A673 (cell line): ENCODE results near the gene SATB1. TPM values are rescaled to one million over a fixed set of nuclear protein-coding genes. Genes with fewer than 3 reads are reported as not detected.

Source experiments
- BruUV-seq: library from RNA; stranded (reverse); fragments of 400-500 nt; replicated peaks from 2 replicates; lab custom pipeline; 2021; lab: Mats Ljungman, UMichigan
- CTCF ChIA-PET: fragments of 300-600 bp; sonication (Branson Sonifier 250); formaldehyde crosslinking; loops from one replicate; lab custom pipeline; 2022; ENCODE audit warnings: antibody characterized with exemption; lab: Charles Lee
- POLR2A ChIA-PET: fragments of 300-600 bp; sonication (Branson Sonifier 250); formaldehyde crosslinking; loops from one replicate; lab custom pipeline; 2022; ENCODE audit warnings: antibody characterized with exemption; ENCODE audit not compliant: low non-redundant PET; lab: Charles Lee
- DNase-seq: peaks from one replicate; pipeline ENCODE4 v3.0.0-alpha.2; 2015; ENCODE audit warnings: low spot score
- H3K27ac ChIP-seq: fragments of 200-600 bp; sonication (generic); 2 replicates; pipeline ENCODE4 v1.5.1; 2016; ENCODE audit warnings: mixed run types, low read depth, mild to moderate bottlenecking, mixed read lengths, antibody characterized with exemption, low read length; ENCODE audit not compliant: poor library complexity, severe bottlenecking
- H3K27me3 ChIP-seq: fragments of 200-600 bp; sonication (generic); replicated peaks from 2 replicates; pipeline ENCODE4 v1.6.1; 2017; ENCODE audit warnings: mixed run types, low read depth, mild to moderate bottlenecking, mixed read lengths, antibody characterized with exemption, low read length; ENCODE audit not compliant: insufficient read depth, poor library complexity
- H3K36me3 ChIP-seq: fragments of 200-600 bp; sonication (generic); 2 replicates; pipeline ENCODE4 v1.6.1; 2016; ENCODE audit warnings: mixed run types, mild to moderate bottlenecking, mixed read lengths, antibody characterized with exemption, low read length; ENCODE audit not compliant: insufficient read depth, poor library complexity, severe bottlenecking
- H3K4me1 ChIP-seq: fragments of 200-600 bp; sonication (generic); 2 replicates; pipeline ENCODE4 v1.6.1; 2017; ENCODE audit warnings: mixed run types, mild to moderate bottlenecking, mixed read lengths, antibody characterized with exemption, low read length; ENCODE audit not compliant: insufficient read depth, poor library complexity, severe bottlenecking
- H3K4me3 ChIP-seq: fragments of 200-600 bp; sonication (generic); 2 replicates; pipeline ENCODE4 v1.5.1; 2016; ENCODE audit warnings: low read depth, mixed run types, mild to moderate bottlenecking, mixed read lengths, low read length; ENCODE audit not compliant: poor library complexity, severe bottlenecking
- H3K9me3 ChIP-seq: fragments of 200-600 bp; sonication (generic); 2 replicates; pipeline ENCODE4 v1.6.1; 2016; ENCODE audit warnings: mixed run types, low read depth, mild to moderate bottlenecking, mixed read lengths, antibody characterized with exemption, low read length; ENCODE audit not compliant: poor library complexity, severe bottlenecking
- CTCF ChIP-seq: fragments of 300-800, 200-600 bp; sonication (generic); conservative IDR thresholded peaks from 2 replicates; pipeline ENCODE4 v1.5.1; 2017; ENCODE audit warnings: low read depth, mild to moderate bottlenecking, antibody characterized with exemption, low read length, moderate library complexity, mixed read lengths
- EZH2 ChIP-seq: fragments of 200-600 bp; sonication (generic); IDR thresholded peaks from 2 replicates; pipeline ENCODE4 v1.6.1; 2017; ENCODE audit warnings: borderline replicate concordance, low read depth, mild to moderate bottlenecking, mixed read lengths, antibody characterized with exemption, low read length; ENCODE audit not compliant: poor library complexity, severe bottlenecking
- intact Hi-C: fragments of 100-400 bp; cut with micrococcal nuclease; formaldehyde crosslinking; loops from one replicate; pipeline ENCODE4 v1.10.0; 2022; ENCODE audit not compliant: unreplicated experiment
- total RNA-seq: library from RNA; stranded (reverse); gene quantifications from 2 replicates; pipeline ENCODE4 v1.2.3, GENCODE V29; 2021

SATB1 gene
- total RNA-seq, 1 experiment from 2014 or later = 5.9 TPM

GRCh38 chr3:18307529-18307928 lies 117.6 kb downstream of the SATB1 start:
- Histone ChIP-seq H3K4me1 (no peaks in the 10 kb centered on the region), H3K4me3 (no peak overlapping the region), H3K27ac (no peak overlapping the region), H3K27me3 (no peaks in the 10 kb centered on the region), H3K9me3 (no peaks in the 10 kb centered on the region), H3K36me3 (no peaks in the 10 kb centered on the region)
- no peak for DNase-seq
- TF ChIP-seq EZH2 (no peak), CTCF (no peak)
- POLR2A ChIA-PET = no interaction called here
- CTCF ChIA-PET = no interaction called here
- intact Hi-C loops = loop anchor here (10.0 kb wide), 1 partner anchor 403 kb away; no protein-coding TSS in a partner anchor
- BruUV-seq = no TSS peak

GRCh38 chr3:18302517-18302916 lies 122.6 kb downstream of the SATB1 start:
- TF ChIP-seq EZH2 (no peak), CTCF (no peak)
- POLR2A ChIA-PET = no interaction called here

GRCh38 chr3:18301781-18302180 lies 123.4 kb downstream of the SATB1 start:
- ChIA-PET POLR2A (no interaction called here), CTCF (no interaction called here)
- H3K9me3 ChIP-seq = no peaks in the 10 kb centered on the region
- no TSS peak for BruUV-seq
- H3K27ac ChIP-seq = no peak overlapping the region
- no peaks in the 10 kb centered on the region for H3K4me1 ChIP-seq
- H3K4me3 ChIP-seq = no peak overlapping the region
- H3K27me3 ChIP-seq = no peaks in the 10 kb centered on the region
- intact Hi-C loops = loop anchor here (10.0 kb wide), 1 partner anchor 397 kb away; no protein-coding TSS in a partner anchor
- H3K36me3 ChIP-seq = no peaks in the 10 kb centered on the region
- TF ChIP-seq EZH2 = no peak
- DNase-seq = no peak

More at GRCh38 chr3:18302517-18302916, 122.6 kb downstream of the SATB1 start:
- no peaks in the 10 kb centered on the region for H3K36me3 ChIP-seq
- BruUV-seq = no TSS peak
- CTCF ChIA-PET = no interaction called here
- DNase-seq = no peak
- H3K27ac ChIP-seq = no peak overlapping the region
- no peak overlapping the region for H3K4me3 ChIP-seq
- no peaks in the 10 kb centered on the region for H3K9me3 ChIP-seq
- H3K4me1 ChIP-seq = no peaks in the 10 kb centered on the region
- intact Hi-C loops = loop anchor here (10.0 kb wide), 1 partner anchor 398 kb away; no protein-coding TSS in a partner anchor
- H3K27me3 ChIP-seq = no peaks in the 10 kb centered on the region

GRCh38 chr3:18300916-18301315 lies 124.2 kb downstream of the SATB1 start:
- POLR2A ChIA-PET = no interaction called here
- BruUV-seq = no TSS peak

More at GRCh38 chr3:18300916-18301315, 124.2 kb downstream of the SATB1 start:
- H3K4me1 ChIP-seq = no peaks in the 10 kb centered on the region
- H3K4me3 ChIP-seq = no peak overlapping the region
- no peak for DNase-seq
- CTCF ChIA-PET = no interaction called here
- H3K9me3 ChIP-seq = no peaks in the 10 kb centered on the region
- H3K36me3 ChIP-seq = no peaks in the 10 kb centered on the region
- TF ChIP-seq EZH2 = no peak
- no peak for TF ChIP-seq CTCF
- no peak overlapping the region for H3K27ac ChIP-seq
- intact Hi-C loops = loop anchor here (10.0 kb wide), 1 partner anchor 396 kb away; no protein-coding TSS in a partner anchor
- H3K27me3 ChIP-seq = no peaks in the 10 kb centered on the region
